AG08395 (cell line): ENCODE data around the gene SUPT4H1.

Source experiments
- DNase-seq: peaks from one replicate; pipeline ENCODE4 v3.0.0; 2012; ENCODE audit warnings: mixed read lengths, low spot score

Gene SUPT4H1

DNA sequence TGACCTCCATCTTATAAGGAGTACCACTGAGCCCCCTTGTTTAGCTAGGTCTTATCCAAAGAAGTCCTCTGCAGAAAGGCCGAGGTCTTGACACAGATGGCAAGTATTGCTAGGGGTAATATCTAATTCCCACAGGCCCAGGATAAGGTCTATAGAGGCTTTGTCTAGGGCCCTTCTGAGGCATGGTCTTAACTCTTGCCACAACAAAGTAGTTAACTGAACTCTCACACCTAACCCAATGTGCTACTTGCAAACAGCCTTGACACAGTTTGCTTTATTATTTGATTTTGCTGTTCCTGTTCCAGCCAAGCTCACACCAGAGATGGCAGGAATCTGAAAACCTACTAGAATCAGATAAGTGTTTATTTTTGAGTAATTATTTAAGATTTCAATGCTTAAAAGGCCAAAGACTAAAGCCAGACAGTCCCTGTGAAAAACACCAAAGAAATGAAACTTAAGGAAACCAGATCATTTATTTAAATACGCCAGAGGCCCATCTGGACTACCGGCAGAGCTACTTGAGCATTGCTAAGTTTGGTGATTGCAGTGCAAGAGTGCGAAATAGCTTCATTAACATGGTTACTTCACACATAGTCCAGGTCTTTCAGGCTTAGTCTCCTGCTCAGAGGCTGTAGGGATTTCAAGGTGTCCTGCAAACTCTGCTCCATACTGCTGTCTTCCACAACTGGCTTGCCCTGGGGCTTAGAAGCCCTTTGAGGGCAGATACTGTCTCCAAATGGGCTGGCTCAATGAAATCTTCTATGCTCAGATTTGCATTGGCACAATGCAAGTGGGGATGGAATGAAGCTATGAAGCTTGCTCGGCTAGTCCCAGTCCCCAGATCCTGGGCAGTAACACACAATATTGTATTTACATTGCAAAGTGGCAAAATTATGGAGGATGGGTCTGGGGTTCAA, 28.5 kb upstream of the SUPT4H1 start:
- no peak for DNase-seq

DNA sequence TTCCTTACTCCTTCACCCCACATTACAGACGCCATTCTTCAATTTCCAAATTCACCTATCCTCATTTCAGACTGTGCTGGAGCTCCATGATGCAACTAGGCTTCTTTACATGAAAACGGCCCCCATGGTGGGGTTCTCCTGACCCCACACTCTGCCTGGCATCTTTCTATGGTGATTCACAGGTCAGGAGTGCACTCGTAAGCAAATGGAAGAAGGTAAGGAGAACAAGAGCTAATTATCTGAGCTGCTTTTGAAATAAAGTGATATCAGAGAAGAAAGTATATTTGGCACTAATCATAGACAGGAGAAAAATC, 27.5 kb upstream of the SUPT4H1 start:
- DNase-seq = no peak

DNA sequence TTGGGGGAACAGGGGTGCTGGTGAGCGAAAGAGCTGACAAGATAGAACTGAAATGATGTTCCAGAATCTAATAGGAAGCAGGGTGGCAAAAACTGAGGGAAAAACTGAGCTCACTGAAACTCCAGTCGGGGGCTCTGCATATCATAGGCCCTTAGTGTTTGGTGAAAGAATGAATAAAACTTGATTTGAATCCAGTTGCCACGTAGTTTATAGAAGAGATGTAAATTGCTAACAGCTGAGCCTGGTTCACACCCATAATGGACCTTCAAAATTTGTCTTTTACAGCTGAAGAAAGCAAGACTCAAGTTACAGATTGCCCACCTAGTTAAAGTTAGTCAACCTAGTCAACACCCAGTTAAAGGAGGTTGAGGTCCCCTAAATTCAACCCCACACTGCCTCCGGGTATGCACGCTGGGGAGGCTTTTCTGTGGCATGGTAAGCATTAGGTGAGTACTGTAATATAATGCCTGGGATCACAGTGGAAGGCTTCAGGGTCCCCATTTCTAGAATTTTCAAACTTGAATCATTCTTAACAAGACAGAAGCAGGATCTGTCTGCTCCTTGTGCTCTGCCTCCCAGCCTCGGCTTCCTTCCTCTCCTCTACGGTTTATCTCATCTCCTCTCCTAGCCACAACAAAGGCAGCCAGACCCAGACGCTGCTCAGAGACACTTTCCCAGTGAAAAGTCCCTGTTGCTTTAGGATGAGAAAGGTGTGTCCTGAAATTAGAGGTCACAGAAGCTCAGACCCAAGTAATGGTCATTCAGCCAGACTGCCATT, 26.9 kb upstream of the SUPT4H1 start:
- no peak for DNase-seq

DNA sequence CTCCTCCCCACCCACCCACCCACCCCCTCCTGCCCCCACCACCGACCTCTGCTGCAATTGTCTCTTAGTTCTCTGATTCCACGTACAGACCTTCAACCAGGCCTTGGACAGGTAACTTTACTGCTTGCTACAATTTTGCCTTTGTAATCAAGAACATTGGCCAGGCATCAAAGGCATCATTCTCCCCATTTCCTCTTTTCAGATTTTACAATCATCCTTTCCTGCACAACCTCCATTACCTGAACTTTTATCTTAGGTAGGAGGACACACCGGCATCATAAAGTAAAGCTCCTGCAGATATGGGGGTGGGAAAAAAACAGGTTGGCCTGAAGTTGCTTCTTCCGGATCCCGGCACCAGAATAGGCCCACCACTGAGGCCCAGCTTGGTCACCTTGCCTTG, 25.7 kb upstream of the SUPT4H1 start:
- DNase-seq = no peak

DNA sequence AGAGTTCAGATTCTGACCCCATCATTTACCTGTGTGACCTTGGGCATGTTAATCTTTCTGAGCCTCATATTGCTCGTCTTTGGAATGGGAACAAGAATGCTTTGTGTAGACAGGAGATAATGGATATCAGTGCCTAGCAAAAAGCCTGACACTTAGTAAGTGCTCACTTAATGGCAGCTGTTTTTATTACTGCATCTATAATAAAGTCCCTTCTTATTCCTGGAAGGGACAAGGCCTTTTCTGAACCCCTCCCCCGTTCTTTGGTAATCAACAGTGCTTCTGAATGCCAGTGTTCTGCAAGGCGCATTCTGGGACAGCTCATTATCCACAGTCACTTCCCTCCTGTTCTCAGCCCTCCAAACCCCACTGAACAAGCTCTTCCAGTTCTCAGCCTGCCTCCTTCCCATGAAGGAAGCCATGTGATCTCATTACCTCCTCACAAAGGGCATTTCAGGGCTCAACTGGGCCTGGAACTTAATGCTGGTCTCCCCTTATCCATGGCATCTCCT, 25.1 kb upstream of the SUPT4H1 start:
- no peak for DNase-seq

DNA sequence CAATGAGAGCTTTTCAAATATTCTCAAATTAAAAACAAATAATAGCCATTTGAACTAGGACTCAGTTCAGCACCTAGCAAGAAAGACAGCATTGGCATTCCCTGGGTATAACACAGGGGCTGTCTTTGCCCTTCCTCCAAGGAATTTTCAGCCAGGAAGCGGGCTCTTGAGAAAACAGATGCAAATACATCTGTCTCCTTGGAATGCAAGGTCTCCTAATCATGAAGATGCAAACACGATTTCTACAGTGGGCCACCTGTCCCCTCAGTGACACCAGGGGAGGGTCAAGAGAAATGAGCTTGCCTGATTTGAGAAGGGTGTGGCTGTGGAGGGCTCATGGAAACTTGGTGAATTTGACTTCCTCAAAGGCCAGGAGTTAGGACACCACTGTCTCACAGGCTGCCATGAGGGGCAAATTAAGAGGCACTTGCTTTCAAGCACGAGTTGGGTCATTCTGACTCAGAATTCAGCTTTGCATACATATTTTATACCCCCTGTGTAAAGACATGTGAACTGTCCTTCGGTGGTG, 24.5 kb upstream of the SUPT4H1 start:
- DNase-seq = no peak

DNA sequence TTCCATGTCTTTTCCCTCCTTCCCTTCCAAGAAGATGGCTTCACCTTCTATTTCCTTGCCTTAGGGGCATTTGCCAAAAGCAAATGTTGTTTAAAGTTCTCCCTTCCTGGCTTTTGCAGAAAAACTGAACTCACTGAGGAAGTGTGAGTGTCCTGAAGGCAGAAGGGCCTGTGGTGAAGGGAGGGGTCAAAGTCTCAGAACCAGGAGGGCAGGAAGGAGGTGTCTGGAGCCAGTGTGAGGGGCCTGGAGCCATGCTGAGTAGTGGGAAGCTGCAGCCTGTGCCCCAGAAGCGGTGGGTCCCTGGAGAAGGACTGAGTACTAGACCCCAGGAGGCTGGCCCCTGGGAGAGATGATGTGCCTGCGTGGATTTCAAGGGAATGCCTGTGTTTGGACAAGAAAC, 23.8 kb upstream of the SUPT4H1 start:
- no peak for DNase-seq

DNA sequence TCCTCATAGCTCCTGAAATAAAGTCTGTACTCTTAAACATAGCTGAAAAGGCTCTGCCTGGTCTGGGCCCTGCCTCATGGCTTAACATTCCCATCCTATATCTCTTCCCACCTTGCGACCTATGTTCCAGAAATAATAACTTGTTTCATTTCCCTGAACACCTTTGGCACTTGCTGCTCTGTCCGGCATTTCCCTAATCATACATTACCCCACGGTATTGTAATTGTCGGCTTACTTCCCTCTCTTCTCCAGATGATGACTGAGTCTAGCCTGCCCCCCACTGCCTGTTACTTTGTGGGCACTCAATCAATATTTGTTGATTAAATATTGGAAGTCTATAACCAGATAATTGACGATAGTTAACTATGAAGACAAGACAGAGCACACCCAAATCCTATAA, 23.3 kb upstream of the SUPT4H1 start:
- no peak for DNase-seq

DNA sequence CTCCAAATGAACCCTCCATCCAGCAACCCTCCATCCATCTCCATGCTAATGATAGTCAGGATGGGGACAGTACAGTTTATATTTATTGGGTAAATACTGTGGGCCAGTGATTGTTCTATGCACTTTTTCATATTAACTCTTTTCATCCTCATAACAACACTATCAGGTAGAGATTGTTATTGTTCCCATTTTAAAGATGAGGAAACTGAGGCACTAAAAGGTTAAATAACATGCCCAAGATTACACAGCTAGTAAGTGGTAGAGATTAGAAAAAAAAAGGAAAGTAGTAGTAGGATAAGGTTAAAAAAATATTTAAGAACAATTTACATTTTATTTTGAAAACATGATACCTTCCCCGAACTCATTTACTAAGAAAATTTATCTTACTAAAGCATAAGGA, 21.9 kb upstream of the SUPT4H1 start:
- DNase-seq = no peak

DNA sequence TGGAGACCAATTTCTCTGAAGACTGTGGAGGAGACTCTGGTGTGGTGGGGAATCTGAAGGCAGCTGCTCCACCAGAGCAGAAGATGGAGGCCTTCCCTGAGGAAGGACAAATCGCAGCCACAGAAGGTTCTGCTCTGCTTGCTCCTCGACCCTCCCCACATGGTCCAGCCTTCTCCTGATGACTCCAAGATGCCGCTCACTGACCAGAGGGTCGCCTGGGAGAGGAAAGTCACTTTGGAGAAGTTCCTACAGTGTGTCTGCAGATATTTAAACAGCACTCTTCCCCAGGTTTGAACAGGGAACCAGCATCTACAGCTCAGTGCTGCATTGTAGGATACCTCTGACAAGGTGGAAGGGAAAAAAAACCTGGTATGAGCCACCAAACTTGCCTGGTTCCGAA, 21.0 kb upstream of the SUPT4H1 start:
- no peak for DNase-seq

DNA sequence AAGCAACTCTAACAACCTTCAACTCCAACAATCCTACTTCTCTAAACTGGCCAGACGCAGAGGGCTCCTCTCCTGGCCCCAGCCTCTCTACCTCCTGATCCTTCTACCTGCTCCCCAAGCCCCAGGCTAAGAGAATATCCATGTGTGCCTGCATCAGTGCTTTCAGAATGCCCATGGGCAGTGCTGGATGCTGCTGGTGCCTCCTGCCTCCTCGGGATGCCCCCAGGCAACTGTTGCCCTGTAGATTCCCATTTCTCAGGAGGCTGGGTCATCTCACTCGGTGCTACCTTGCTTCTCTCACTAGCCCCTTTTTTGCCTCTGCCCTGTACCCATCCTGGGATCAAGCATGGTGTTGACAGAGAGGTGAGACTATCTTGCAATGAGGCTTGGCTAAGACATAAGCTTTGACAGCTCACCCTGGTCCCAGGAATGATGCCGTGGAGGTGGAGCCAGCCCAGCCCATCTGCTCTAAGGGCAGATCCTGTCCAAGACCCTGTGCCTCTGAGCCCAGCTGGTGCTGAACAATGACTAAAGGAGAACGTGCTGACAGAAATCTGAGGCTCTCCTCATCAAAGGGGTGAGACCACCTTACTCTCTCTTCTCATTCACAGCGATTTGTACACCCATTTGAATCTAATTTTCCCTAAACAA, 19.4 kb upstream of the SUPT4H1 start:
- no peak for DNase-seq

DNA sequence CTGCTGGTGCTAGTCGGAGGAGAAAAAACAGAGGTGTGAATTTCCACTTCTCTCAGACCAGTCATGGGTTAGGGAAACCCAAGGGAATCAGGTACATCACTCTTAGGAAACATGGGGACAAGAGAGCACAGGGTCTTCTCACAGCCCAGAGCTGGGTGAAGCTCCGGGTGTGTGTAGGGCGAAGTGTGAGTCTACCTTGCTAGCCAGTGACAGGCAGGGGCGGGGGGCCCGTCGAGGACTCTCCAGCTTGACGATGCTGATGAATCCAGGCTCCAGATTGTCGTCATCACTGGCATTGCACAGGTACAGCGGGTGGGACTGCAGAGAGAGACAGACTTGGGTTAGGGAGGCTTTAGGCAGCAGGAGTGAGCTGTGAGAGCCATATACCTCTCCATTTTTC, 18.7 kb upstream of the SUPT4H1 start:
- no peak for DNase-seq

DNA sequence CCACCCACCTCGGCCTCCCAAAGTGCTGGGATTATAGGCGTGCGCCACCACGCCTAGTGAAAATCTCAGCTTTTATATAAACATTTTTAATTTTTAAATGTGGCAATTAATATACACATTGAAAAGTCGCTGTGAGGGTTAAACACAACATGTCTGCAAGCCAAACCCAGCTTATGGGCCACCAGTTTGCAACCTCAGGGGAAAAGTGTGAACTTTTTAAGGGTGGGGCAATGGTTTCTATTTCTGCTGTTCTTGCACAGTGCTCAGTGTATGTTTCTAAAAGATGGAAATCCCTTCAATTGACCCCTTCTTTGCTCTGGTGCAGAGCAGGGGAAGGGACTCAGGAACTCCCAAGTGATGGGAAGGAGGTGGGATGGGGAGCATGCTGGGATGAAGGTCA, 18.3 kb upstream of the SUPT4H1 start:
- DNase-seq = no peak

DNA sequence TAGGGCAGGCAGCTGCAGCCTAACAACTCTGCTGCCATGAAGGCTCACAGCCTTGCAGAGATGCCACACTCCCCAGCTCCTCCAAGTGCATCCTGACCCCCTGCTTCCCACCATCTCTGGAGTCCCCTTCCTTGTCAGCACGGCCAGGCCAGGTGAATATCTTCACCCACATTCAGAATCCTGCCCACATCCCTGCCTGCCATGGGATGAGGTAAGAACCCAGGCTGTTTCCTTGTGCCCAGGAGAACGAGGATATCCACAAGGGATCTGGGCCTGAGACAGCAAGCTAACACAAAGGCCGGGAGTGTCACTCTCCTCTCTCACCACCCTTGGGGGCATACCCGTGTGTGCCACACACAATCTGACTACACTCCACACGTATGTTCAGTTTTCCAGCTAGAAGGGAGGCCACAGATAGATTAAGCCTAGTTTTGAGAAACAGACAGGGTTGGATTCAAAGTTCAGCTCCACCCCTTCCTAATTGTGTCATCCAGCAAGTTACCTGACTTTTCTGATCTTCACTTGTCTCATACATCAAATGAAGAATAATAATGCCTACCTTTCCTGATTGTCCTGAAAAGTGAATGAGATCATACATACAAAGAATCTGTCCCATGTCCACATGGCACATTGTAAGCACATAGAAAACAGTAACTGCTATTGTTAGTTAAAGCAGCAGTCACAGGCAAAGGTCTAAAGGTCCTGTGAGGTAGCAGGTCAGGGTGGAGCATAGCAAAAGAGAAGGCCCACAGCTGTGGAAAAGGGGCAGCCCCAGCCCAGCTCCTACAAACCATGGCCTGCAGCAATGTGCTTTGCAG, 17.4 kb upstream of the SUPT4H1 start:
- no peak for DNase-seq

DNA sequence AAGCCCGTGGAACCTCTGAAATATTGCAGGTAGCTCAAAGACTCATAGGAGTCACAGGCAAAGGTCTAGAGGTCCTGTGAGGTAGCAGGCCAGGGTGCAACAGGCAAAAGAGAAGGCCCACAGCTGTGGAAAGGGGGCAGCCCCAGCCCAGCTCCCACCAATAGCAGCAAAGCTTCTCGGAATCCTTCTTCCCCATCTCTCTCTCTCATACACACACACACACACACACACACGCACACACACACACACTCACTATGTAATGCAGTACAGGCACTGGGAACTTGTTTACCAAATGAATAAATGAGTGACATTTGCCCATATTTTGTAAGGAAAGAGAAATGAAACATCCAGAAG, 16.8 kb upstream of the SUPT4H1 start:
- no peak for DNase-seq

DNA sequence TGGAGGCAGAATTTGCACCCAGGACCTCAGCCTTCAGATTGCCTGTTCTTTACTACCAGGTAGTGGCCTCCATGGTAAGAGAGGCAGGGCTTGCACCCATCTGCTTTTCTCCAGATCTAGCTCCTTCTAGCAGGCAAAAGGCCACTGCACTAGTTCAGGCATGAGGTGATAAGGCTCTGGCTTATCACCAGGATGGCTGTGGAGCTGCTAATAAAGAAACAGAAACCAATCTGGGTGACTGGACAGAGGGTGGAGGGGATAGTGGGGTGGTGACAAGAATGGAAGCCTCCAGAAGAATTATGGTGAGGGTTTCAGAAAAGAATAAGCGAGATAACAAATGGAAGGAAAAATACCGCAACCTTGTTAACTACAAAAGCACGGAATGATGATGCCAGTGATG, 15.5 kb upstream of the SUPT4H1 start:
- DNase-seq = no peak

DNA sequence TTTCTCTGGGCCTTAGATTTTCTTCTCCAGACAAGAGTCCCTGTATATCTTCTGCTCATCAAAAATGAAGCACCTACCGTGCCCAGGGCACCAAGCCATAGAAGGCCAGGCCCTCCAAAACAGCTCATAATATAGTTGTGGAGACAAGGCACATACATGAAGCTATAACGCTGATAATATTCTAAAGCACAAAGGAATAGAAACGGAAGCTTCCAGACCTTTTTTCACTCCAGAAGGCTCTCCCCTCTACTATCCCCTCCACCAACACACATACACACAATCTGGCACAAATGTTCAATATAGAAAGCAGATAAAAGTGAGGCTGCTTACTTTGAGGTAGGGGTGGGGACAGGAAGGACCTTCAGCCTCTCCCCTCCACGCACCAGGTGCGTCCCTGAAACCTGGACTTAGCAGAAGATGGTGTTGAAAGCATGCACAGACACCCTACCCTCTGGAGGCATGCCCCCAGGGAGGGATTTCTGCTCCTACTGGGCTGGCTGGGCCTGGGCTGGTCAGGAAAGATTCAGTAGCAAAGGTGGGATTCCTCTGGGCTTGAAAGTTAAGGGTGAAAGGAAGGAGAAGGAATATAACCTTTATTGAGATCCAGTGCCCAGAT, 14.1 kb upstream of the SUPT4H1 start:
- DNase-seq = no peak

DNA sequence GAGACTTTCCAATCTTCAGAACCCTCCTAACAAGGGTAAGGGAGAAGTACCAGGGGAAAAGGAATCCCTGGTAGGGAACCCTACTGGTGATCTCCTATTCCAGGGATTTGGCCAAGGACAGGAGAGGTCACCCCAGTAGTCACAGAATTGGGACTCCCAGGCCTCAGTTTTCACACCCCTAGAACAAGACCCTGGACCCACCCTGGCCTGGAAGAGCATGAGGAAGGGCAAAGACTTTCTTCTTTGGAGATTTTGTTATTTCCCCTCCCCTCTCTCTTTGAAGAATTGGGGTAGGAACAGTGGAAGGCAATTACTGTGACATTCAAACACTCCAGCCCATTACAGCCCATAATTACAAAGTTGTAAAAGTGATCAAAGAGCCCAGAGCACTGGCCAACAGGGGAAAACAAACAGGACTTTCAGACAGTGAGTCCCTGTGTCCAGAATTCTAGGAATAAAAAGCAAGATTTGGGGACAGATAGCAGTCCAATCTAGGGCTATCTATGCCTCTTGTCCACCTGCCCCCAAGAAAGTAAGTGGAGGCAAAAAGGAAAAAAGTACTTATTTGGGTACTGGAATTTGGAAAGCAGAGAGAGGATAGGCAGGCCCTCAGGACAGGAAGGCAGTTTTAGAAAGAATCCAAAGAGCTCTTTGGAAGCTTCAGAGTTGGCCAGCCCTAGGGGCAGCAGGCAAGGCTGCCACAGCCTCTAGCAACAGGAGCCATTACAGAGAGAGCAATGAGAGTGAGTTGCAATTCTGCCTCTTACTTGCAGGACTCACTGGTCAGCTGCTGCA, 13.4 kb upstream of the SUPT4H1 start:
- no peak for DNase-seq

DNA sequence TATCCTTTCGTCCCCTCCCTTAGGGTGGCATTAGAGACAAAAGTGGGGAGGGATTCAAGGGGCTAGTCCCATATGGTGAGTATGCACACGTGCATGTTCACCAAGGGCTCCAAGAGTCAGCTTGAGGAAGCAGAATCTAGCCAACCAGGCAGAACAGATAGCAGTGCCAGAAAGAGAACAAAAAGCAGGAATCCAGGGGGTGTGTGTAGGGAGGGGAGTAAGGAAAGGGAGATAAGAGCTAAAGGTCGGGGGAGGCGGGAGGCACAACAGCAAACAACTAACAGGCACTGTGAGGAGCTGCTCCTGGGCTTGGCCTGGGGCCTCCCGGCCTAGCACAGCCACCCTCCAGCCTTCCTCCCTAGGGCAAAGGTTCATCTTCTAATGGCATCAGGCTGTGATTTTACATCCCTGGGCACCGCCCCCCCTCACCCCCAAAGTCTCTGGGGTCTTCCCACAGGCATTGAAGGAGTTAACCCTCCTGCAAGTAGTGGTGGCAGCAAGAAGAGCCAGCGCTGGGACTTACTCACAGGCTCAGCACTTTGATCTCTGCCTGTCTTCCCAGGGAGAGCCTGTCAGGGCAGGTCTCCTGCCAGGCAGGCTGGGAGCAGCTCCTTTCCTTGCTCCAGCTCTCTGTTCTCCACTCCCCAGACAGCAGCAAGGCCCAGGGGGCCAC, 12.4 kb upstream of the SUPT4H1 start:
- no peak for DNase-seq
